Nucleus accumbens (tissue), 56 donors: ENCODE measurements around the gene RNU5B-1.

Experiments used
- DNase-seq, 56 donors: peaks; one replicate each; lab custom pipeline; 2025; lab: John Stamatoyannopoulos, UW

RNU5B-1 gene

DNA sequence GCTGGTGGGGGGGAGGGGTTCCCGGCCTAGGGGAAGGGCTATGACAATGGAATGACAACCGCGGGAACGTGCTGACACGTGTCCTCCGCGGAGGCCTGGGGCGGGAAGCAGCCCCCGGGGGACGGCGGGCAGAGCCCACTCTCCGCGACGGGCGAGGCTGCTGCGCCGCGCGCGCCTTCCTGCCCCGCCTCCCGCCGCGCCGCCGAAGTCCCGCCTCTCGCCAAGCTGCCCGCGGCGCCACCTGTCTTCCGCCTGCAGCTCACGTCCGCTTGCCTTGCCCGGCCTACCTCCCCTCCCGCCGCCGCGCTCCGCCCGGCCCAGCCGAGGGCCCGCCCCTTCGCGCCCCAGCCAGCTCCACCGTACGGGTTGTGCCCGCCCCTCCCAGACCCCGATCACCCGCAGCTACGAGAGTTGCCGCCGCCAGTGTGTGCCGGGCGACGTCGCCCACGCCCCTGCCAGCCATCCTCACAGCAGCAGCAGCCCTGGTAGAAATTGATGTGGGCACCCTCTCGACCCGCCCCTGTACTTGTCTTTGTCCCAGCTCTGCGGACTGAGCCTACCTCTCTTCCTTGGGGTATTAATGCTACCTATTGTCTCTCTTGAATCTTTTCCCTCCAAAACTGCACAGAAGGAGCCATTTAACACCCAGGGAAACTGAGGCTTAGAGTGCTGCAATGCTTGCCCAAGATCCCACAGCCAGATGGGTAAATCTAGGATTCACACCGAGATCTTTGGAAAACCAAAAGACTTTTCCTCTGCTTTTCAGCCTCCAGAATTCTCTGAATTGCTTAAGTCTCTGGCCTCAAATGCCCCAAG, 17.6 kb upstream of the RNU5B-1 start, which contains the start of gene PARP16:
Gene PARP16, minus strand, starts transcription at position 180 of the 816 bp plus-strand sequence. CDS start 457 bp downstream, outside the sequence.
- DNase-seq, result peak in 55 of 56 donors; percentile 50 to 94 (median 82)

DNA sequence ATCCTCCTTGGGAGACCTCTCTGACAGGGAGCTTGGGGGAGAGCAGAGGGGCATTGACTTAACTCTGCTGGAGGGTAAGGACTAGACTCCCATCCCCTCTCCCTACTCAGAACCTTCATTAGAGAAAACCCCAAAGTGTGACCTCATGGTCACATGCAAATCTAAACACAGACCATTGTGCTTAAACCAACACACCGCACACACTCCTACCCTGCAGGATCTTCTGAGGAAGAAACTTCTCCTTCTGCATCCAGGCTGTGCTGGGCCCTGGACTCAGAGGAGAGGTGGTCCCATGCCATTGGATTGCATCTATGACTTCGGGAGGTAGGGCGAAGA, 17.0 kb upstream of the RNU5B-1 start:
- DNase-seq, result no peak

DNA sequence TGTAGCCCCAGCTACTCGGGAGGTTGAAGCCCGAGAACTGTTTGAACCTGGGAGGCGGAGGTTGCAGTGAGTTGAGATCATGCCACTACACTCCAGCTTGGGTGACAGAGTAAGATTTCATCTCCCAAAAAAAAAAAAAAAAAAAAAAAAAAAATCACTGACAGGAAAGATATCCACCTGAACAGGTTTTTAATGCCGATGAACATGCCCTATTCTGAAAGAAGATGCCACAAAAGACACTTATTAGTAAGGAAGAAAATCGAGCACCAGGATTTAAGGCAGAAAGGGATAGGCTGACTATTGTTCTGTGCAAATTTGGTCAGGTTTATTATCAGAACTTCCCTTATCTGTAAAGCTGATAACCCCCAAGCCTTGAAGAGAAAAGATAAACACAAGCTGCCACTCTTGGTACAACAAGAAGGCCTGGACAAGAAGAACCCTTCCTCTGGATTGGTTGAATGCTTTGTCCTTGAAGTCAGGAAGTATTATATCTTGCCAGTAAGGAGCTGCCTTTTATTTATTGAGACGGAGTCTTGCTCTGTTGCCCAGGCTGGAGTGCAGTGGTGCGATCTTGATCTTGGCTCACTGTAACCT, 15.1 kb upstream of the RNU5B-1 start:
- DNase-seq, result no peak

DNA sequence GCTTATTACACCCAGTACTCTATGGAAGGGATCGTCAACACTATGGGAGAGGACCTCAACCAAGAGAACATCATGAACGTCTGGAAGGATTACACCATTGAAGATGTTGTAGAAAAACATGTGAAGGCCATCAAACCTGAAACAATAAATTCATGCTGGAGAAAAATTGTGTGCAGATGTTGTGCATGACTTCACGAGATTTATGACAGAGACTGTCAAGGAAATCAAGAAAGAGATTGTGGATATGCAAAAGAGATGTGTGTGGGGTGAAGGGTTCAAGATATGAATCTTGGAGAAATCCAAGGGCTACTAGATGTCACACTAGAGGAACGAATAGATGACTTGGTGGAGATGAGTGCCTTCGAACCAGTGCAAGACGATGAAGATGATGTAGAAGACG, 14.2 kb upstream of the RNU5B-1 start:
- DNase-seq, result no peak

DNA sequence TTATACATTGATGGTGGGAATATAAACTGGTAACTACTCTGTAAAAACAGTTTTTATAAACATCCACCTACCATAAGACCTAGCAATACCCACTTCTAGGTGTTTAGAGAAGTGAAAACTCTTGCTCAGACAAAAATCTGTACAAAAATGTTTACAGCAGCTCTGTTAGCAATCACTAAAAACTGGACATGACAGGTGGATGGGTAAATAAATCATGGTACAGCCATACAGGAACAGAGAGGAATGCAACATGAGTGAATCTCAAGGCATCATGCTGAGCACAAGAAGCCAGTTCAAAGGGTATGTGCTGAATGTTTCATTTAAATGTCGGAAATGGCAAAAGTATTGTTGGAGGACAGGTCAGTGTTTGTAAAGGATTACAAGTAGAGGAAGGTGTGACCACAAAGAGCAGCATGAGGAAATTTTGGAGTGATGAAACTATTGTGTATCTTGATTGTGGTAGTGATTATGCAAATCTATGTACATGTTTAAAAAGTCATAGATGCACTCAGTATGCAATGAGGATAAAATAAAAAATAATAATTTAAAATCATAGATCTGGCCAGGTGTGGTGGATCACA, 11.4 kb upstream of the RNU5B-1 start:
- no peak for DNase-seq

DNA sequence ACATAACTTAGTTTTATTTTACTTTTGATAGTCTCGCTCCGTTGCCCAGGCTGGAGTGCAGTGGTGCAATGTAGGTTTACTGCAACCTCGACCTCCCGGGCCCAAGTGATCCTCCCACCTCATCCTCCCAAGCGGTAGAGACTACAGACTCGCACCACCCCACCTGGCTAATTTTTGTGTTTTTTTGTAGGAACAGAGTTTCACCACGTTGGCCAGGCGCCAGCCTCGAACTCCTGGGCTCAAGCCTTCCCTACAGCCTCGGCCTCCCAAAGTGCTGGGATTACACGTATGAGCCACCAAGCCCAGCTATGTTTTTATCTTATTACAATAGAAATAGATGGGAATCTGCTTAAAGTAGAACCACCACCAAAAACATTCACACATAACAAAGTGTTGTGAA, 5.7 kb upstream of the RNU5B-1 start:
- no peak for DNase-seq

DNA sequence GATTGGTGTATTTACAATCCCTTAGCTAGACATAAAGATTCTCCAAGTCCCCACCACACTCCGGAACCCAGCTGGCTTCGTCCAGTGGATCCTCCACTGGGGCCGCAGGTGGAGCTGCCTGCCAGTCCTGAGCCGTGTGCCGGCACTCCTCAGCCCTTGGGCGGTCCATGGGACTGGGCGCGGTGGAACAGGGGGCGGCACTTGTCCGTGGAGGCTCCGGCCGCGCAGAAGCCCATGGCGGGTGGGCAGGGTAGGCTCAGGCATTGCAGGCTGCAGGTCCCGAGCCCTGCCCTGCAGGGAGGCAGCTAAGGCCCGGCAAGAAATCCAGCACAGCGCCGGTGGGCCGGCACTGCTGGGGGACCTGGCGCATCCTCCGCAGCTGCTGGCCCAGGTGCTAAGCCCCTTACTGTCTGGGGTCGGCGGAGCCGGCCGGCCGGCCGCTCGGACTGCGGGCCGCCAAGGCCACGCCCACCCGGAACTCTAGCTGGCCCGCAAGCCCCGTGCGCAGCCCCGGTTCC, 3.5 kb upstream of the RNU5B-1 start:
- no peak for DNase-seq

DNA sequence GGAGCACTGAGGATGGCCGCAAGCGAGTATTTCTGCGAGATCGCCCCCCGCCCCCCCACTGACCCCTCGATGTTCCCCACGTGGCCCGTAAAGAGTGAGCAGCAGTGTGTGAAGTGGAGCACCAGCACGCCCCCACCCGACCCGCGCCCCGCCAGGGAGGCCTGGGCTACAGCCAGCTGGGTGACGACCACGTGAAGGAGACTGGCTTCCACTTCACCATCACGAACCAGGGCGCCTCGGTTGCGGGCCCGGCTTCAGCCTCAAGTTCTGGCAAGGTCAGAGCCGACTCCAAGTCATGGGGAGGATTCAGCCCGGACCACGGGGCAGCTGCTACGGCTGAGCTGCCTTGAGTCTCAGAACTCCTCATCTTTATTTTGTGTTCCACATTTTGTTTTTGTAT, 2.4 kb upstream of the RNU5B-1 start:
- peak in 11 of 56 donors; percentile 7 to 40 (median 15) for DNase-seq

DNA sequence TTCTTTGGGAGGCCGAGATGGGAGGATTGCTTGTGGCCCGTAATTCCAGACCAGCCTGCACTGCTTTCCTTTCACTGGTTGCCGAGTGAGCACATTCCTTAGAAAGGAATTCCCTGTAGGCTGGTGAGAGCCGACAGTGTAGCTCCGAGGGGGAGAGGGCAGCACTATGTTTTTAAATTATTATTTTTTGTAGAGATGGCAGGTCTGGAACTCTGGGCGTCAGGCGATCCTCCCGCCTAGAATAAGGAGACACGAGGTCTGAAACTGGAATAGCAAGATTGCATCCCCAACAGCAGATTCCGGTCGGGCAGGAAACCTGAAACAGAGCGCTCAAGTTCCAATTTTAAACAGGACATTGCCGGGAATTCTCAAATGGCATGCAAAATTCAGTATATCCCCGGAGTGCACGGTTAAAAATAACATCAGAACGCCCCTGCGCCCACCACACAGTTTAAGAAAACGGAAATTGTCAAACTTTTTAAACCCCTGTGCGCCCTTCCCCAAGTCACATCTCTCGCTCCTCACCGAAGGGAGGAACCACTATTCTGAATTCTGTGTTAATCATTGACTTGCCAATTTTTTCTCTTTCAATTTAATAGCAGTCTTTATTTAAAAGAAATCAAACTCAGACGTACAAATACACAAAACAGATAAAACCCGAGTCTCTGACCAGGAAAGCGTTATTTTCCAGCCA, 643 bp upstream of the RNU5B-1 start:
- peak in 45 of 56 donors; percentile 10 to 74 (median 45) for DNase-seq

DNA sequence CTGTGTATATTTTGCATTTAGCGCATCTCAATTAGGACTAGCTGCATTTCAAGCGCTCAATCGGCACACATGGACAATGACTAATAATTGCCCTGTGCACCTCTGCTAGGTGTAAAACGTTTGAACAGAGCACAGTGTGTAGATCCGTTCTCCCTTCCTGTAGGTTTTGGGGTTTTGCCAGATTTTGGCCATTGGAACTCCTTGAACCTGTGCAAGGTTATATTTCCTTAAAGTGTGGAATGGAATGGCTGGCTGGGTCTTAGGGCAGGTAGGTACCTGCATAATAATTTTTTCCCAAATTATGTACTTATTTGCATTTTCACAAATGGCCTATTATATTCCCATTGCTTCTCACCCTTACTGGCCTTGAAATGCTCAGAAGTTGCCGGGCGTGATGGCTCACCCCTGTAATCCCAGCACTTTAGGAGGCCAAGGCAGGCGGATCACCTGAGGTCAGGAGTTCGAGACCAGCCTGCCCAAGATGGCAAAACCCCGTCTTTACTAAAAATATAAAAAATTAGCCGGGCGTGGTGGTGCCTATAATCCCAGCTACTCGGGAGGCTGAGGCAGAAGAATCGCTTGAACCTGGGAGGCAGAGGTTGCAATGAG, 777 bp downstream of the RNU5B-1 start:
- no peak for DNase-seq

DNA sequence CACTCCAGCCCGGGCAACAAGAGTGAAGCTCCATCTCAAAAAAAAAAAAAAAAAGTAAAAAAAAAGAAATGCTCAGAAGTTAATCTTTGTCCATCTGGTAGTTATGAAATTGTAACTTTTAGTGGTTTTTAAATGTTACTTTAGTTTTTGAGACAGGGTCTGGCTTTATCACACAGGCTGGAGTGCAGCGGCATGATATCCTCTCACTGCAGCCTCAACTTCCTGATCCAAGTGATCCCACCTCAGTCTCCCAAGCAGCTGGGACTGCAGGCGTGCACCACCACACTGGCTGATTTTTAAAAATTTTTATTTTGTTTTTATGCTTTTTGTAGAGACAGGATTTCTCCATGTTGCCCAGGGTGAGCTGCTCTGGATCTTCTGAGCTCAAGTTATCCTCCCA, 1.3 kb downstream of the RNU5B-1 start:
- no peak for DNase-seq

DNA sequence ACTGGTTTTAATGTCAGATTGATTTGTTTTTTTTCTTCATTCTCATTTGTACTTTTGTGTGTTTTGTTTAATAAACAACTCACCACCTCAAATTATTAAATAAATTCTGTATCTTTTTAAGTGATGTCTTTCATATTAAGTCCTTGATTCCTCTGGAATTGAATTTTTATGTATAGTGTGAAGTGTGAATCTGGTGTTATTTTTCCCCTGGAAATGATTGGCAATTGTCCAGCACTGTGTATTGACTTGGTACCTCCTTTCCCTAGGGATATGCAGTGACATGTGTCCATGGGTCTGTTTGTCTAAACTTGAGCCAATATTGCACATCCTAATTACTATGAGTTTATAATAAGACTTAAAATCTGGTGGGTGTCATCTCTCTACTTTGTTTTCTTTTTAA, 2.1 kb downstream of the RNU5B-1 start:
- no peak for DNase-seq

DNA sequence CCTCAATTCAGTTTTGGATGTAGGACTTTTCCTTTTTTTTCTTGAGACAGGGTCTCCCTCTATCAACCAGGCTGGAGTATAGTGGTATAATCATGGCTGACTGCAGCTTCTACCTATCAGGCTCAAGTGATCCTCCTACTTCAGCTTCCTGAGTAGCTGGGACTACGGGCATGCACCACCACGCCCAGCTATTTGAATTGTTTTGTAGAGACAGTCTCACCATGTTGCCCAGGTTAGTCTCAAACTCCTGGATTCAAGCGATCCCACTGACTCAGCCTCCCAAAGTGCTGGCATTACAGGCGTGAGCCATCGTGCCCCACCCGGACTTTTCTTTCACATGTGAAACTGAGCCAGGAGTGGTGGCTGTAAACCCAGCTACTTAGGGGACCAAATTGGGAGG, 3.5 kb downstream of the RNU5B-1 start:
- no peak for DNase-seq

DNA sequence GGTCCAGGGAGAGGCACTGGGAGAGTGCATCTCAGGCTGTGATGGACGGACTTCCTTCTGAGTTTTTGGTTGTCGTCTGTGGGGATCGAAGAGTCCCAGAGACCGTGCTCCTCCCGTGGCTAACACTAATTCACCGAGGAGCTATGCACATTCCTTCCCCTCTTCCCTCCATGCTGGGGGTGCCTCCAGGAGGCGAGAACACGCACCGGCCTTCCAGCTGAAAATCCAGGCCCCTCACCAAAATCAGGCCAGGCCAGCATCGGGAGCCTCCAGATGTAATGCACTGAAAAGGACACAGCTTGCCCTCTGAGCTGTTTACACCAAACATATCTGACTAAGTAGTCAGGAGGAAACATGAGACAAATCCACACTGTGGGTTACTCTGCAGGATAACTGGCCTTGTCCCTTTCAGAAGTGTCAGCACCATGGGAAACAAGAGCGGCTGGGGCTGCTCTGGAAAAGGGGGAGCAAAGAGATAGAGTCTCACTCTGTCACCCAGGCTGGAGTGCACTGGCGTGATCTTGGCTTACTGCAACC, 5.5 kb downstream of the RNU5B-1 start:
- no peak for DNase-seq

DNA sequence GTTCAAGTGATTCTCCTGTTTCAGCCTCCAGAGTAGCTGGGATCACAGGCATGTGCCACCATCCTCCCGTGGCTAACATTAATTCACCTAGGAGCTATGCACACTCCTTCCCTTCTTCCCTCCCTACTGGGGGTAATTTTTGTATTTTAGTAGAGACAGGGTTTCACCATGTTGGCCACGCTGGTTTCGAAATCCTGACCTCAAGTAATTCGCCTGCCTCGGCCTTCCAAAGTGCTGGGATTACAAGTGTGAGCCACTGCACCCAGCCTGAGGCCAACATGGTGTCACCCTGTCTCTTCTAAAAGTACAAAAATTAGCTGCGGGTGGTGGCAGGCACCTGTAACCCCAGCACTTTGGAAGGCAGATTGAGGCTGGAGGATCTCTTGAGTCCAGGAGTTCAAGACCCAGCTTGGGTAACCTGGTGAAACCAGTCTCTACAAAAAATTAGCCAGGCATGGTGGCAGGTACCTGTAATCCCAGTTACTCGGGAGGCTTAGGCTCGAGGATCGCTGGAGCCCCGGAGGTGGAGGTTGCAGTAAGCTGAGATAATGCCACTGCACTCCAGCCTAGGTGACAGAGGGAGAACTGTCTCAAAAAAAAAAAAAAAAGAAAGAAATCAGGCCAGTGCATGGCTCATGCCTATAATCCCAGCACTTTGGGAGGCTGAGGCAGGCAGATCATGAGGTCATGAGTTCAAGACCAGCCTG, 6.1 kb downstream of the RNU5B-1 start:
- DNase-seq, result no peak

DNA sequence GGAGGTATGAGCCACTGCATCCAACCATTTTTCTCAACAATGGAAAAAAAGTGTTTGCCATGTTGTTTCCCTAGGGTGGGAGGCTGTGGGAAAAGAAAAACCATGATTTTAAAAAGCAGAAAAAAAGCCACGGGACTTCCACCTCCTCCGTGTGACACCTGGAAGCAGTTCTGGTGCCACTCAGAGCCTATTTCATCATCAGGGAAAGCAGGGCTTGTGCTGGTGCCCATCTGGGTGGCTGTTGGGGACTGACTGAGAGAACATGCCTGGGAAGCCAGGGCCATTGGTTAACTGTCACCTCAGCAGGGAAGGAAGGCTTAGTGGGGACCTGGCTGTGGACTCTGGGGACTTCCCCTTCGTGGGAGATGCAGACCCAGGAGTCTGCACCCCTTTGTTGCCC, 7.3 kb downstream of the RNU5B-1 start:
- DNase-seq, result no peak

DNA sequence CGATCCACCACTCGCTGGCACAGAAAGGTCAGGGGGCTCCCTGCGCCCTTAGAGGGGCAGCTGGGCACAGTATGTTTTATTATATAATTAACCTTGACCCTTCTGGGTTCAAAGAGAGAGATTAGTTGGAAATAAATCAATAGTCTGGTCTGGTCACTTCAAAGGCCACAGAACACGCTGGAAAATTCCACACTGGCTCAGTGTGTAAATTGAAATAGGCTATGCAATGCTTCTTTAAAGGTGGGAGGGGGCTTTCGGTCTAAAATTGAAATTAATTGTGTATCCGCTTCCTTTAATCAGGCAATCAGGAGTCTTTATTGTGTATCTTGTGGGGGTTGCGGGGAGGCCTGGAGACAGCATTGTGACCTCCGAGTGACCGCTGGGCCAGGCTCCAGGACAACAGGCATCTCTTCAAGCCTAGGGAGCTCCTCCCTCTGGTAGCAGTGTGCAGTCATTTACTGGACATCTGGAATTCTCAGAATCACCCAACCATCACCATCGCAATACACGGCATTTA, 8.0 kb downstream of the RNU5B-1 start:
- DNase-seq, result peak in 40 of 56 donors; percentile 7 to 77 (median 40)

DNA sequence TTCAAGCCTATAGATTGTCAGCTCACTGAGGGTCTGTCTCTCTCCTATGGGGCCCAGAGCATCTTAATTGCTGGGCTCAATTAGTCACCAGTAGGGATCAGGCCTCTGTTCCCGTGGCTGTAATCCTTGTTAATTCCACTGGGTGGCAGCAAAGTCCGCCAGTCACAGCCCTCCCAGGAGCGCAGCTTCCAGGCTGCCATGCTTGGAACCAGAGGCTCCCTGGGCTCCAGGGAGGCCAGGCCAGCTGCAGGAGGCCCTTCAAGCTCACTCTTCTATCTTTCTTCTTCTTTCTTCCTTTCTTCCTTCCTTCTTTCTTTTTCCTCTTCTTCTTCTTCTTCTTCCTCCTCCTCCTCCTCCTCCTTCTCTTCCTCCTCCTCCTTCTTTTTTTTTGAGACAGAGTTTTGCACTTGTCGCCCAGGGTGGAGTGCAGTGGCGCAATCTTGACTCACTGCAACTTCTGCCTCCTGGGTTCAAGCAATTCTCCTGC, 14.4 kb downstream of the RNU5B-1 start:
- DNase-seq, result peak in 52 of 56 donors; percentile 30 to 89 (median 71)

DNA sequence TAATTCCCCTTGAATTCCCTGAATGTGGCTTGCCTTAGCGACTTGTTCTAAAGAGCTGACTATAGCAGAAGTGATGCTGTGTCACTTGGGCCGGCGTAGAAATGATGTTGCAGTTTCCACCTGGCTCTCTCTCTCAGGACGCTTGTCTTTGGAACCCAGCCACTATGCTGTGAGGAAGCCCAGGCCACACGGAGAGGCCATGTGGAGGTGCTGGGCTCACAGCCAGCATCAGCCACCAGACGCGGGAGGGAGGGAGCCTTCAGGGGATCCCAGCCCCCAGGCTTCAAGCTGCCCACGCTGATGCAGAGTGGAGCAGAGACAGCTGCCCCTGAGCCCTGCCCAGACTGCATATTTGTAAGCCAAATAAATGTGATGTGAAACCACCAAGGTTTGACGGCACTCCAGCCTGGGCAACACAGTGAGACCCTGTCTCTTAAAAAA, 18.6 kb downstream of the RNU5B-1 start:
- DNase-seq, result peak in 23 of 56 donors; percentile 4 to 61 (median 20)
